Activated CD4-positive, CD25-positive, alpha-beta regulatory T cell treated with anti-CD3 and anti-CD28 coated beads, Interleukin-2, amount 50 U/mL, for 16 hours (primary cell): Measurements from ENCODE around the gene H2BW2.
"Not testable (repeated sequence)": the region's sequence is repeated elsewhere in the genome, so short reads cannot be mapped to it uniquely, and the experiment has no call there.

ENCODE experiments used
- DNase-seq: peaks from one replicate; pipeline ENCODE4 v3.0.0-alpha.2; 2020; ENCODE audit warnings: low read depth, low spot score

H2BW2 gene

DNA sequence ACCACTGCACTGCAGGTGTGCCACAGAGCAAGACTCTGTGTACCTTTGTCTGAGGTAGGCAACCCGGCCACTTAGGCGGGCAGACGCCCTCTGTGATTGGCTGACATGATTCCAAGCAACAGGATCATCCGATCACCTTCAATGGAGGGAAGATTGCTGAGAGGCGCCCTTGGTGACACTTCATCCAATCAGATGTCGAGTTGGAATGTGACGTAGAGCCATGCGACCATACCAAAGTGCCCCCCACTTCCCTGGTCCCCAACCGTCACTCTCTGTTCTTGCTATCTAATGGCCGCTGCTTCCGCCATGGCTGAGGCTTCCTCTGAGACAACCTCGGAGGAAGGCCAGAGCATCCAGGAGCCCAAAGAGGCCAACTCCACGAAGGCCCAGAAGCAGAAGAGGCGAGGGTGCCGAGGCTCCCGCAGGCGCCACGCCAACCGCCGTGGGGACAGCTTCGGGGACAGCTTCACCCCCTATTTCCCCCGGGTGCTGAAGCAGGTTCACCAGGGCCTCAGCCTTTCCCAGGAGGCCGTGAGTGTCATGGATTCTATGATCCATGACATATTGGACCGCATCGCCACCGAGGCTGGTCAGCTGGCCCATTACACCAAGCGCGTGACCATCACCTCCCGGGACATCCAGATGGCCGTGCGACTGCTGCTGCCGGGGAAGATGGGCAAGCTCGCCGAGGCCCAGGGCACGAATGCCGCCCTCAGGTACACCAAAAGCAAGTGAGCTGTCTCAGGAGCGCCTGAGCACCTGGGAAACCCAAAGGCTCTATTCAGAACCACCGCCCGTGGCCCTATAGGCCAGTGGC, at the start of gene H2BW2:
H2BW2 (plus strand) TSS at position 268 of the 817 bp plus-strand sequence; CDS start at position 307, 39 bp downstream.
- no peak for DNase-seq

DNA sequence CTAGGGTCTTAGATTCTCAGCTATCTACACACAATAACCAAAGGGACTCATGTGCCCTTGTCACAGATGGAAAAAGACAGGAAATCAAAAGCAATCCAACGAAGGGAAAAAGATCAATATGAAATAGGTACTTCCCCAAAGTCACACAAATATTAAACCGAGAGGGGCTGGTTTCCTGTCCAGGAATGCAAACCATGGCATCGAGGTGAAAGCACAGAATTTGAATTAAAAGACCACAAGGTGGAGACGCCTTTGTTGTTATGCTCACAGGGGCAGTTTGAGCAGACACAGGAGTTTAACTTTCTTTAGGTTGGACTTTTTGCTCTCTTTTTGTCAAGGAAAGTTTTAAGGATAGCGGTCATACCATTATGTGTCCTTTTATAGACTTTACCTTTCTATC, 40.5 kb upstream of the H2BW2 start:
- DNase-seq: no peak

DNA sequence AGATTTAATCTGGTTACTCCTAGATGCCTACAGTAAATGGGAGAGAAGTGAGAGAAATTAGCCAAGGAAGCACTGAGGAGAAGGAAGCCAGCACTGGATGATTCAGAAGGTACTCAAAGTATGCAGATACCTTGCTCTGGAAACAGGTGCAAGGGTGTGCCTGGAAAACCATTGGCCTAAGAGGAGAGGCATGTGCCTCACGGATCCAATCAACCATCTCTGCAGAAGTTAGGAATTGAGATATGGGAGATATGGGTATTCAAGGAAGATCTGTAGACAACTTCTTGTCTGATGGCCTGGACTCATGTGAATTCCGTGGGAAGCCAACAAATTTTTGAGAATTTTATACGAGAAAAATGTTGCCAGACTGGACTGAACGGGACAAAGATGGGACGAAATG, 30.9 kb upstream of the H2BW2 start:
- no peak for DNase-seq

DNA sequence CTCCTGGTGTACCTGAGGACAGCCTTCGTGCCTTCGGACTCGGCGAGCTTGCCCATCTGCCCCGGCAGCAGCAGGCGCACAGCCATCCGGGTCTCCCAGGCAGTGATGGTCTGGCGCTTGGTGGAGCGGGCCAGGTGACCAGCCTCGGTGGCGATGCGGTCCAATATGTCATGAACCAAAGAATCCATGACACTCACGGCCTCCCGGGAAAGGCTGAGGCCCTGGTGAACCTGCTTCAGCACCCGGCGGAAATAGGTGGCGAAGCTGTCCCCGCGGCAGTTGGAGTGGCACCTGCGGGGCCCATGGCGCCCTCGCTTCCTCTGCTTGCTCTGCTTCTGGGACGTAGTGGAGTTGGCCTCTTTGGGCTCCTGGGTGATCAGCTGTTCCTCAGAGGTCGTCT, 26.6 kb upstream of the H2BW2 start:
- DNase-seq: no peak

DNA sequence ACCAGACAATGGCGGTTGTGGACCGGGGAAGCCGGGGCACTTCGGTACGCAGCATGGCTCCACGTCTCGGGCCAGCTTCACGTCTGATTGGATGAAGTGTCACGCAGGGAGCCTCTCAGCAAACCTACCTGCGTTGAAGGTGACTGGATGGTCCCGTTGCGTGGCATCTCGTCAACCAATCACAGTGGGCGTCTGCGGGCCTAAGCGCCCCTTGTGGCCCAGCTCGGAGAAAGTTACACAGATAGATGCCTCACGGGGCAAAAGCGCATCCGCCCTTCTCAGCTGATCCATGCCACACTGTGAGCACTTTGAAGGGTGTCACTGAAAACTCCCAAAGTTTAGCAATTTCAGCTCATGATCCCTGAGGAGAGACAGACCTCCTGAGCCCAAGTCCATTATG, 26.1 kb upstream of the H2BW2 start, which contains the start of gene H2BW1:
H2BW1 (minus strand) TSS at position 103 of the 400 bp plus-strand sequence. CDS start 132 bp downstream, outside the sequence.
- no peak for DNase-seq

DNA sequence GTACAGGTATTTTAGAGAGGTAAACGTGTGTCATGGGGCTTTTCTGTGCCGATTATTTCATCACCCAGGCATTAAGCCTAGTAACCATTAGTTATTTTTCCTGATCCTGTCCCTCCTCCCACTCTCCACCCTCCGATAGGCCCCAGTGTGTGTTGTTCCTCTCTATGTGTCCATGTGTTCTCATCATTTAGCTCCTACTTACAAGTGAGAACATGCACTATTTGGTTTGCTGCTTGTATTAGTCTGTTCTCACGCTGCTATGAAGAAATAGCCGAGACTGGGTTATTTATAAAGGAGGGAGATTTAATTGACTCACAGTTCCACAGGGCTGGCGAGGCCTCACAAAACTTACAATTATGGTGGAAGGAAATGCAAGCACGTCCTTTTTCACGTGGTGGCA, 24.2 kb upstream of the H2BW2 start:
- DNase-seq: not testable (repeated sequence)

DNA sequence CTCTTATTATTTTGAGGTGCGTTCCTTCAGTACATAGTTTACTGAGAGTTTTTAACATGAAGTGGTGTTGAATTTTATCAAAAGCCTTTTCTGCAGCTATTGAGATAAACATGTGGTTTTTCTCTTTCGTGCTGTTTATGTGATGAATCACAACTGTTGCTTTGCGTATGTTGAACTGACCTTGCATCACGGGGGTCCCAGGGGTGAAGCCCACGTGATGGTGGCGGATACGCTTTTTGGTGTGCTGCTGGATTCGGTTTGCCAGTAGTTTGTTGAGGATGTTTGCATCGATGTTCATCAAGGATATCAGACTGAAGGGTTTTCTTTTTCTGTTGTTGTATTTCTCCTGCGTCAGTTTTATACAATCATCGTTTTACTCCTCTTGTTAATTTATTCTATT, 21.6 kb upstream of the H2BW2 start:
- DNase-seq: no peak

DNA sequence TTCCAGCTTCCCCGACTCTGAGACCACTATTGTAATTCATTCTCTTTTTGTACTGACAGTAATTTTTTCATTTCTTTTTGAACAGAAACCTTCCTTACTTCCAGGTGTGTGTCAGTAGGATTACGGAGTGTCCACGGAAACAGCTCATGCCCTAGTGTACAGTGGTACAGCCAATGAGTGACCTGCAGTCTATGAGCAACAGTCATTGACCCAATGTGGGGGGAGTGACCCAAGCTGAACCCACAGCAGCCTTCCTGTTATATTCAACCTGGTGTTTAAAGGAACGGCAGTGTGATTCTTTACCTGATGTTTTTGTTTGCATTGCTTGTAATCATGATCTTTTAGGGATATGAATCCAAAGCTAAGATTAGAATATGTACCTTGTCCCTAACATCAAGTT, 1.2 kb downstream of the H2BW2 start:
- no peak for DNase-seq

DNA sequence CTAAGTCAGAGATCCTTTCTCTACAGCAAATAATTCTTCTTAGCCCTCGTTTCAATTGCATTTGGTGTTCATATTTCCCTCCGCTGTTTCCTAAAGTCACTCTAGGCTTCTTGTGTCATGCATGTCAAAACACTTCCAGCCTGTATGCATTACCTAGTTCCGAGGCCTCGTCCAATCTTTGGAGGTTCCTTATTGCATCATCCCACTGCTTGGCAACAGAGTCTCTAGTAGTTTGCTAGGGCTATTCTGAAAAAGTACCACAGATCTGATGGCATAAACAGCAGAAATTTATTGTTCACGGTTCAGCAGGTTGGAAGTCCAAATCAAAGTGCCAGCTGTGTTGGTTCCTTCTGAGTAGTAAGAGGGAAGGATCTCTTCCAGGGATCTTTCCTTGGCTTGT, 5.9 kb downstream of the H2BW2 start:
- no peak for DNase-seq

DNA sequence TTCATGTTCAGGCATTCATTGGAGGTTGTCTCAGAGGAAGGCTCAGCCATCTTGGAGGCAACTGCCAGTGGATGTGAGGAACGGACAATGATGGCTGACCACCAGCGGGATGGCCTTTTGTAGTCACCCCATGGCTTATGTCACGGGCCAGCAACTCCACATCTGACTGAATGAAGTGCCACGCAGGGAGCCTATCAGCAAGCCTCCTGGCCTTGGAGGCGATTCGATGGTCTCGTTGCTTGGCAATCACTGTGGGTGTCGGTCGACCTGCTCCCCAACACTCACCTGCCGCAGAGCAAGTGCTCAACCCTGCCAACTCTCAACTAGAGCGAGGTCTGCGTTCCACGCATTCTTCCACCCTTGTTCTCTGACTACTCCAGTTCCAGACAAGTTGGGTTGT, 7.4 kb downstream of the H2BW2 start:
- DNase-seq: no peak

DNA sequence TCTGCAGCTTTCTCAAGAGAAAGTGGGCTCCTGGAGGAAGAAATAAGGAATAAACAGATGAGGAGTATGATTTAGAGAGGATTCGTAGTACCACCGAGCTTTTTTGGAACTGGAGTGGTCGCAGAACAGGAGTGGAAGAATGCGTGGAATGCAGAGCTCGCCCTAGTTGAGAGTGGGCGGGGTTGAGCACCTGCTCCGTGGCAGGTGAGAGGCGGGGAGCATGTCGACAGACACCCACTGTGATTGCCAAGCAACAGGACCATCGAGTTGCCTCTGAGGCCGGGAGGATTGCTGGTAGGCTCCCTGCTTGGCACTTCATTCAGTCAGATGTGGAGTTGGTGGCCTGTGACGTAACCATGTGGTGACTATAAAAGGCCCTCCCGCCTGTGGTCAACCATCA, 15.2 kb downstream of the H2BW2 start:
- not testable (repeated sequence) for DNase-seq

DNA sequence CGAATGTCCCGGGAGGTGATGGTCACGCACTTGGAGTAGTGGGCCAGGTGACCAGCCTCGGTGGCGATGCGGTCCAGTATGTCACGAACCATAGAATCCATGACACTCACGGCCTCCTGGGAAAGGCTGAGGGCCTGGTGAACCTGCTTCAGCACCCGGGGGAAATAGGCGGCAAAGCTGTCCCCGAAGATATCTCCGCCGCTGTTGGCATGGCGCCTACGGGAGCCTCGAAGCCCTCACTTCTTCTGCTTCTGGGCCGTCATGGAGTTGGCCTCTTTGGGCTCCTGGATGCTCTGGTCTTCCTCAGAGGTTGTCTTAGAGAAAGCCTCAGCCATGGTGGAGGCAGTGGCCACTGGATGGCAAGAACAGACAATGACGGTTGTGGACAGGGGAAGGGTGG, 22.9 kb downstream of the H2BW2 start:
- DNase-seq: not testable (repeated sequence)

DNA sequence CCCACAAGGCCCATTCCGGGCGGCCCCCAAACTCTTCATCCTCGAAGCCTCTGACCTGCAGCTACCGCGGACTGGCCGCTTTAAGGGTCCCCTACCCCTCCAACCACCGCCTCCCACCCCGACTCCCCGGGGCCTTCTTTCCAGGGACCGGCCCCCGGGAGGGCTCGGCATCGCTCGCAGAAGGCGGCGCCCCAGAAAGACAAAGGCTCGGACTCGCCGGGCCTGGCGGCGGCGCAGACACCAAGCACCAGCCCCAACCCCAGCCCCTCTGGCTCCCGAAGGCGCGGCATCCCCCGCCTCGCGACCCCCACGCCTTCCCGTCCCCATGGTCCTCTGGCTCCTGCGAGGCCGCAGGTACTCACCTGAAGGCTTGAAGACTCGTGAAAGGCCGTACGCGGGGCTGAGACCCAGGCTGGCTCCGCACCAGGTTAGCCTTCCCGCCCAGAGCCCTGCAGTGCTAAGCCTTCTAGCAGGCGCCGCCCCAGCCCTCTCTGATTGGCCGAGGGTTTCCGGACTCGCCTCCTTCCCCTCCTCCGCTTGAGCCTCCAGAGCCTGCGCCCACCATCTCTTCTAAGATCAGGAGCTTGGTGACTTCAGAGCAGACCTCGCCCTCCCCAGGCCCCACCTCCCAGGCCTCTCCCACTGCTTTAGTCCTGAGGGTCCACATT, 36.2 kb downstream of the H2BW2 start, which contains the start of gene TMSB15C:
TMSB15C (minus strand) TSS at position 459 of the 668 bp plus-strand sequence.
- DNase-seq: not testable (repeated sequence)

DNA sequence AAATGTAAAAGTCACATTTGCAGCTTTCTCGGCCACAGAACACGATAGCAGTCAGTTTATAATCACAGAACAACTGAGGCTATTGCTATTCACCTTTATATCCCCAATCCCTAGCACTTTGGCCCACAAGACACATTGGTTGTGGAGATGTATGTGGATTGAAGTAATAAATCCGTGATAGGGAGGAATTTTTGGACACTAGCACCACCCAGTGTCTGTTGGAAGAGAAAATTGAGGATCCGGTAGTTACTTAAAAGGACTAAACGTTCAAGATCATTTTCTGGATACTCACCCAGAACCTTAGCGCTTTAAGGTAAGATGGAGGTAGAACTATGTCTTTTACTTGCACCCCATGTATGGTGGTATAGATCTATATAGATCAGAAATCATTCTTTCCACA, 38.1 kb downstream of the H2BW2 start:
- not testable (repeated sequence) for DNase-seq

DNA sequence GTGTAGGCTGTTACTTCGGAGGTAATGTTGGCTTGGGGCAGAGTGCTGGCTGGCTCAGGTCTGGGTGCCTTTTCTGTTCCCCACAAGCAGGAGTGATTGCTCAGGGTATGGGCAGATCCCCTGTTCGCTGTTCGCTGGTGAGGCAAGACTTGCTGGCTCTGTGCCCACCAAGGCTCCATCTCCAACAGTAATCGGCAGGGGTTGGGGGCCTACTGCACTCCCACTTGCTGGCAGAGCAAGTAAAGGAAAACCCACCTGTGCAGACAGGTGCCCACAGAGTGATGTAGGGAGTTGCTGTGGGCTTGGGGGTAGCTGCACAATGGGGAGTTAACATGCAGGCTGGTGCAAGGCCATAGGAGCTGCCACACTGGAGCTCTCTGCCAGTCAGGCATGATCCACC, 44.3 kb downstream of the H2BW2 start:
- DNase-seq: no peak

DNA sequence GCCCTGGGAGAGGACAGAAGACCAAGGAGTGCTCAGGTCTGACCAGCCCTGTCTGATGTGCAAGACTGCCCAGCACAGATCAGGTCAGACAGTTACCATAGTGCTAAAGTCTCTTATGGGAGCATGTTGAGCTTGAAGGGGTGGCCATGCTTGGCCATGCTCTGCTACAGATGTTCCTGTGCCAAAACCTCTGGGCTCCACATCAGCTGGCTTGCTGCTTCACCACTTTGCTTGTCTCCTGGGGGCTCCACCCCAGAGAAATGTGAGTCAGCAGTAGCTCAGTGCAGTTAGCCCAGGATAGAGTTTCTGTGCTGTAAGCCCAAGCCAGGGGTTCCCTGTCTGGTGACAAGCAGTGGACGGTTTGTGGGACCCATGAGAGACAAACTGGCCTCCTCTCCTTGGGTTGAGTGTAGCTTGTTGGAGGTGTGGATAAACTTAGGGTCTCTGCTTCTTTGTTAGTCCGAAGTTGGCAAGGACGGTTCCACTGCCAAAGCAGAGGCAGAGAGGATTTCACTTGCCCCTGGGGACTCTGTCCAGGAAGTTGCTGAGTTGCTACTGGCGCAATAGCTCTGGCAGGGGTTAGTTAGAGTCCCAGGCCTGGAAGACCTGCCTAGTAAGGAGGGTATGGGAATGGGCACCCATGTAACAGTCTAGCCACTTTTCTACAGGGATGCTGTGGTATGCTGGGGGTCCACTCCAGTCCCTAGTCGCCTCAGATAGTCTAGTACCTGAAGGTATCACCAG, 45.0 kb downstream of the H2BW2 start:
- DNase-seq: no peak

DNA sequence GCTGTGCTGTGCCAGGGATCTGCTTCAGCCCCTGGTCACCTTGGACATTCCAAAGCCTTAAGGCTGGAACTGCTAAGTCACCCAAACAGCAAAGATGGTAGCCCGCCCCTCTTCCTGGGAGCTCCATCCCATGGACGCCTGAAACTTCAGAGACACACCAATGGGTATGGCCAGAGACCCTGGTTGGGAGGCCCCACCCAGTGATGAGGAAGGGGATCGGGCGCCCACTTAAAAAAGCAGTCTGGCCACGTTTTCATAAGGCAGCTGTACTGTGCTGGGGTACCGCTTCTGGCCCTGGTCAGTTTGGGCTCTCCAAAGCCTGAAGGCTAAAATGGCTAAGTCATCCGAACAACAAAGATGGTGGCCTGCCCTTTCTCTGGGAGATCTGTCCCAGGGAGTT, 45.7 kb downstream of the H2BW2 start:
- no peak for DNase-seq

DNA sequence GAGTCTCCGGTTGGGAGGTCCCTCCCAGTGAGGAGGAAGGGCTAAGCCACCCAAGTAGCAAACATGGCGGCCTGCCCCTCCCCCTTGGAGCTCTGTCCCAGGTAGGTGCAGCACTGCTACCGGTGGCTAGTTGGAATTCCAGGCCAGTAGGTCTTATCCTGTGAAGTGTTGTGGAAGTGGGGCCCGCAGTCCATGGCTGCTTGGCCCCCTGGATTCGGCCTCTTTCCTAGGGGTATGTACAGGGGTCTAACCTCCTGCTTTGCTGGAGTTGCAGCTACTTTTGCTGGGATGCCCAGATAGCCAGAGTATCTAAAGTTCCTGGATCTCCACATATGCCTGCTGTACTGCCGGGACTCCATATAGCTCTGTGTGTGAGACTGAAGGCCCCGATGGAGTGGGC, 46.2 kb downstream of the H2BW2 start:
- DNase-seq: no peak
